NCI-H510A treated with DMSO at 0.1 percent for 48 hours (cell line): Measurements from ENCODE around the gene DNAJC28.
"Not testable (repeated sequence)": the region's sequence is repeated elsewhere in the genome, so short reads cannot be mapped to it uniquely, and the experiment has no call there.

ENCODE experiments used
- DNase-seq: peaks from one replicate; lab custom pipeline; 2025; lab: John Stamatoyannopoulos, UW

The DNAJC28 gene

GRCh38 chr21:33491373-33492102 lies at the start of gene DNAJC28:
DNAJC28 (minus strand) TSS chr21:33491716; CDS start chr21:33489393, 2,323 bp downstream.
- DNase-seq = peak; percentile 93

- no peak for DNase-seq
Measured at GRCh38 chr21:33541105-33541711, 49.7 kb upstream of the DNAJC28 start.

GRCh38 chr21:33540711-33541104 lies 49.2 kb upstream of the DNAJC28 start:
- peak; percentile 9 for DNase-seq

GRCh38 chr21:33539616-33540015 lies 48.1 kb upstream of the DNAJC28 start:
- no peak for DNase-seq

- DNase-seq = no peak
Measured at GRCh38 chr21:33537212-33537611, 45.7 kb upstream of the DNAJC28 start.

- DNase-seq = no peak
Measured at GRCh38 chr21:33531007-33531406, 39.5 kb upstream of the DNAJC28 start.

- no peak for DNase-seq
Measured at GRCh38 chr21:33522953-33523349, 31.4 kb upstream of the DNAJC28 start.

GRCh38 chr21:33522297-33522952 lies 30.9 kb upstream of the DNAJC28 start:
- DNase-seq = no peak

- no peak for DNase-seq
Measured at GRCh38 chr21:33518899-33519298, 27.4 kb upstream of the DNAJC28 start.

- no peak for DNase-seq
Measured at GRCh38 chr21:33514229-33514628, 22.7 kb upstream of the DNAJC28 start.

GRCh38 chr21:33512481-33512880 lies 21.0 kb upstream of the DNAJC28 start:
- DNase-seq = no peak

- no peak for DNase-seq
Measured at GRCh38 chr21:33511639-33512038, 20.1 kb upstream of the DNAJC28 start.

GRCh38 chr21:33510826-33511225 lies 19.3 kb upstream of the DNAJC28 start:
- DNase-seq = no peak

GRCh38 chr21:33507003-33507402 lies 15.5 kb upstream of the DNAJC28 start:
- not testable (repeated sequence) for DNase-seq

- DNase-seq = no peak
Measured at GRCh38 chr21:33505833-33506232, 14.3 kb upstream of the DNAJC28 start.

GRCh38 chr21:33496345-33496744 lies 4.8 kb upstream of the DNAJC28 start:
- DNase-seq = no peak

- DNase-seq = no peak
Measured at GRCh38 chr21:33495743-33496142, 4.2 kb upstream of the DNAJC28 start.

- no peak for DNase-seq
Measured at GRCh38 chr21:33493756-33494155, 2.2 kb upstream of the DNAJC28 start.

- no peak for DNase-seq
Measured at GRCh38 chr21:33492571-33492970, 1.1 kb upstream of the DNAJC28 start.

- DNase-seq = peak; percentile 47
Measured at GRCh38 chr21:33490991-33491372, 534 bp downstream of the DNAJC28 start.

- no peak for DNase-seq
Measured at GRCh38 chr21:33488936-33489335, 2.6 kb downstream of the DNAJC28 start.

- no peak for DNase-seq
Measured at GRCh38 chr21:33487996-33488395, 3.5 kb downstream of the DNAJC28 start.

- DNase-seq = no peak
Measured at GRCh38 chr21:33481314-33481943, 10.1 kb downstream of the DNAJC28 start.
